Adrenal gland (tissue), 5 donors: ENCODE measurements around the gene ABCA4.

Source experiments
- CTCF ChIP-seq, 6 experiments: fragments of 450-650 bp in 4 of 6; fragments of 200-600 bp in 2 of 6; sonication (generic) in 1 of 6; IDR thresholded peaks; 1 replicate in 5 of 6; 2 replicates in 1 of 6; pipeline versions ENCODE4 v1.5.1 to v1.8.0; 2016 to 2021; ENCODE audit warnings: antibody characterized with exemption in 6 of 6, mild to moderate bottlenecking in 2 of 6, moderate library complexity in 1 of 6
- POLR2A ChIP-seq, 2 donors: fragments of 450-650 bp; IDR thresholded peaks; one replicate each; pipeline ENCODE4 v1.6.1; 2017; ENCODE audit warnings: antibody characterized with exemption in 2 of 2, mild to moderate bottlenecking in 2 of 2, moderate library complexity in 1 of 2
- donor health status: DM: no; HTN: no; CAD: no.

DNA sequence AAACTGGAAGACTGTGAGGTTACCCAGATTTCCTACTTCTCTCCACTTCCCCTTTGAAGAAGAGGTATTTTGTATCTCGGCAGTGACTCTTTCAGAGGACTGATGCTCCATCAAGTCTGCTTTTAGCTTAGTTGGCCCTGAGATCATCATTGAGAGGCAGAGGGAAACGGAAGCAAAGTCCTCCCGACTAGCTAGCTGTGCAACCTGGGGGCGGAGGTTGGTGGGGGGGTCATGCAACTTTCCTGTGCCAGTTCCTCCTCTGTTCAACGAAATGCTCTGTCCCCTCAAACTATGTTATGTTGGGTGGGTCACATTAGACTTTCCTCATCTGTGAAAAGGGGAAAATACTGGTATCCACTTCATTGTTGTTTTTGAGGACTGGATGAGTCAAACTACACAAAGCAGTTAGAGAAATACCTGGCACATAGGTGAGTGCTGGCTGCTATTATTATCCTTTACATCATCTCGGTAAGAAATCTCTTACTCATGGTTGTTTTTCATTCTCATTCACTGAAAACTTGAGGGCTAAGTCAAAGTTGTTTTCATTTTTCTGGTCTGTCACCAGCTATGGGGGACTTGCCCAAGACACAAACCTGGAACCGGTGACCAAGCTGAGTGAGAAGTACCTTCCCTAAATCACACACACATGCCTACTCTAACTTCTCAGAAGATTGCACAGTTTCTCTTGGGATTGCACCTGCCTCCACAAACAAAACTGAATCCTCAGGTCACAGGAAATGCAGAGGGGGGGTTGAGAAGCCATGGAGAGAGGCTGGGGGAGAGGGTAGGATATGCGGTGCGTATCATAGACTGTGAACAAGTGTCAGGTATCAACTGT lies 83.3 kb downstream of the ABCA4 start:
- TF ChIP-seq CTCF (IDR thresholded peaks at IDR 0.05) (no peak), POLR2A (IDR thresholded peaks at IDR 0.05) (no peak)
